Upper lobe of right lung (tissue), 1 donor: ENCODE results near the gene GPSM1. TPM values are rescaled to one million over a fixed set of nuclear protein-coding genes. Genes with fewer than 3 reads are reported as not detected.

Experiments used
- ATAC-seq: fragments of 200-7000 bp; cut with Tn5 transposase; one replicate; pipeline ENCODE4 v1.9.1; 2020; ENCODE audit warnings: mild to moderate bottlenecking, moderate library complexity
- DNase-seq: peaks from one replicate; pipeline ENCODE4 v3.0.0-alpha.2; 2020
- H3K27ac ChIP-seq: fragments of 200-600 bp; one replicate; pipeline ENCODE4 v1.8.0; 2022
- H3K27me3 ChIP-seq: fragments of 200-600 bp; one replicate; pipeline ENCODE4 v1.8.0; 2022; ENCODE audit warnings: mild to moderate bottlenecking
- H3K36me3 ChIP-seq: fragments of 200-600 bp; one replicate; pipeline ENCODE4 v1.8.0; 2022
- H3K4me1 ChIP-seq: fragments of 200-600 bp; one replicate; pipeline ENCODE4 v1.8.0; 2022
- H3K4me3 ChIP-seq: fragments of 200-600 bp; one replicate; pipeline ENCODE4 v1.8.0; 2022; ENCODE audit warnings: mild to moderate bottlenecking
- H3K9me3 ChIP-seq: fragments of 200-600 bp; one replicate; pipeline ENCODE4 v1.8.0; 2022
- intact Hi-C: fragments of 100-400 bp; cut with DNase I; formaldehyde crosslinking; loops from one replicate; pipeline ENCODE4 v1.11.0; 2022
- total RNA-seq: library from RNA; stranded (reverse); fragmentation: NEBNext Ultra II Directional; extraction: Animal tissue kit (Norgen Biotek cat#: 25700); gene quantifications from one replicate; pipeline ENCODE4 v1.2.1, GENCODE V29; 2021
- TF ChIP-seq, protein P1 (sequence below): fragments of 200-600 bp; IDR thresholded peaks from one replicate; pipeline ENCODE4 v1.8.0; 2022; ENCODE audit warnings: antibody characterized with exemption
- donor health status: DM: no; HTN: yes; CAD: no; lungs with severe emphysema.

The GPSM1 gene
- total RNA-seq, 1 donor from 2014 or later = 27.3 TPM

DNA sequence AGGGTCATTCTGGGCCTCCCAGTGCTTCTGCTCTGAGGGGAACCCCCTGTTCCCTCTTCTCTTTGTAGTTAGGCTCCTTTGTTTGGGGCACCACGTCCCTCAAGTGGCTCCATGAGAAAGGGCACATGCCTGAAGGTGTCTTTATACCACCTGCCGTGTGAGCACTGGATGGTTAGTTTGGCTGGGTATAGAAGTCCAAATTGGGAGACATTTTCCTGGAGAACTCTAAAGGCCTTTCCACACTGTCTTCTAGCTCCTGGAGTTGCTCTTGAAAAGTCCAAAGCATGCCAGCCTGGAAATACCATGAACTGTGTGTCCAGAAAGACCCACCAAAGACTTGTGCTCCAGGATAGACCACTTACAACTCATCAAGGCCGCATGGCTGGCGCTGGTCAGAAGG is 12.4 kb upstream of the GPSM1 start:
- TF ChIP-seq, protein P1, sequence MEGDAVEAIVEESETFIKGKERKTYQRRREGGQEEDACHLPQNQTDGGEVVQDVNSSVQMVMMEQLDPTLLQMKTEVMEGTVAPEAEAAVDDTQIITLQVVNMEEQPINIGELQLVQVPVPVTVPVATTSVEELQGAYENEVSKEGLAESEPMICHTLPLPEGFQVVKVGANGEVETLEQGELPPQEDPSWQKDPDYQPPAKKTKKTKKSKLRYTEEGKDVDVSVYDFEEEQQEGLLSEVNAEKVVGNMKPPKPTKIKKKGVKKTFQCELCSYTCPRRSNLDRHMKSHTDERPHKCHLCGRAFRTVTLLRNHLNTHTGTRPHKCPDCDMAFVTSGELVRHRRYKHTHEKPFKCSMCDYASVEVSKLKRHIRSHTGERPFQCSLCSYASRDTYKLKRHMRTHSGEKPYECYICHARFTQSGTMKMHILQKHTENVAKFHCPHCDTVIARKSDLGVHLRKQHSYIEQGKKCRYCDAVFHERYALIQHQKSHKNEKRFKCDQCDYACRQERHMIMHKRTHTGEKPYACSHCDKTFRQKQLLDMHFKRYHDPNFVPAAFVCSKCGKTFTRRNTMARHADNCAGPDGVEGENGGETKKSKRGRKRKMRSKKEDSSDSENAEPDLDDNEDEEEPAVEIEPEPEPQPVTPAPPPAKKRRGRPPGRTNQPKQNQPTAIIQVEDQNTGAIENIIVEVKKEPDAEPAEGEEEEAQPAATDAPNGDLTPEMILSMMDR = no peak
- no peaks in the 10 kb centered on the region for H3K4me1 ChIP-seq
- intact Hi-C loops = no loop called here
- no peaks in the 10 kb centered on the region for H3K36me3 ChIP-seq
- no peak overlapping the region for H3K27ac ChIP-seq
- H3K27me3 ChIP-seq = peaks cover 13% of the 10 kb centered on the region
- ATAC-seq = no peak
- no peaks in the 10 kb centered on the region for H3K9me3 ChIP-seq
- no peak for DNase-seq
- no peak overlapping the region for H3K4me3 ChIP-seq

GRCh38 chr9:136316271-136316751 is 11.0 kb upstream of the GPSM1 start:
- H3K36me3 ChIP-seq = no peaks in the 10 kb centered on the region
- intact Hi-C loops = no loop called here

GRCh38 chr9:136316896-136317676 is 10.3 kb upstream of the GPSM1 start:
- DNase-seq (no peak), ATAC-seq (no peak)
- Histone ChIP-seq H3K36me3 (no peaks in the 10 kb centered on the region), H3K9me3 (no peaks in the 10 kb centered on the region), H3K4me3 (no peak overlapping the region), H3K27ac (no peak overlapping the region), H3K27me3 (no peaks in the 10 kb centered on the region), H3K4me1 (no peaks in the 10 kb centered on the region)
- TF ChIP-seq, protein P1 = no peak
- intact Hi-C loops = no loop called here

More at GRCh38 chr9:136316271-136316751, 11.0 kb upstream of the GPSM1 start:
- Histone ChIP-seq H3K4me1 (no peaks in the 10 kb centered on the region), H3K27ac (no peak overlapping the region), H3K27me3 (peaks cover 1% of the 10 kb centered on the region), H3K9me3 (no peaks in the 10 kb centered on the region), H3K4me3 (no peak overlapping the region)
- TF ChIP-seq, protein P1 = no peak
- ATAC-seq = no peak
- no peak for DNase-seq

DNA sequence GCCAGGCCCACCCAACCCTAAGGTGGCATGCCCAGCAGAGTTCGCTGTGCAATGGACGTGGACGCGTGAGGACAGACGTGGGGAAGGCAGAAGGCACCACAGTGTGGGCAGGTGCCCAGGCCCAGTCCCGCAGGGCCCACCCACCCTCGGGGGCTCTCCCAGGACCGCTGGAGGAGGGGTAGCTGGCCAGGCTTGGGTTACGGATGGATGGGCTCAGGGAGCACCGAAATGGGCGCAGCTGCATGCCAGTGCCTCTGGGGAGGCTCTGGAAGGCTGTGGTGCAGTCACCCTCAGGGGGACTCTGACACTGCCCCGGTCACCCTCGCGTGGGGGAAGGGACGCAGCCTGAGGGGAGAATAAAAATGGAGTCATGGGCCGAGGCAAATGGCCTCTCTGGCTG is 9.6 kb upstream of the GPSM1 start:
- no peaks in the 10 kb centered on the region for H3K36me3 ChIP-seq
- no peaks in the 10 kb centered on the region for H3K27me3 ChIP-seq
- H3K27ac ChIP-seq = no peak overlapping the region
- H3K4me1 ChIP-seq = no peaks in the 10 kb centered on the region
- DNase-seq = no peak
- H3K9me3 ChIP-seq = no peaks in the 10 kb centered on the region
- no peak for ATAC-seq
- no peak overlapping the region for H3K4me3 ChIP-seq
- intact Hi-C loops = no loop called here
- TF ChIP-seq, protein P1 = no peak

DNA sequence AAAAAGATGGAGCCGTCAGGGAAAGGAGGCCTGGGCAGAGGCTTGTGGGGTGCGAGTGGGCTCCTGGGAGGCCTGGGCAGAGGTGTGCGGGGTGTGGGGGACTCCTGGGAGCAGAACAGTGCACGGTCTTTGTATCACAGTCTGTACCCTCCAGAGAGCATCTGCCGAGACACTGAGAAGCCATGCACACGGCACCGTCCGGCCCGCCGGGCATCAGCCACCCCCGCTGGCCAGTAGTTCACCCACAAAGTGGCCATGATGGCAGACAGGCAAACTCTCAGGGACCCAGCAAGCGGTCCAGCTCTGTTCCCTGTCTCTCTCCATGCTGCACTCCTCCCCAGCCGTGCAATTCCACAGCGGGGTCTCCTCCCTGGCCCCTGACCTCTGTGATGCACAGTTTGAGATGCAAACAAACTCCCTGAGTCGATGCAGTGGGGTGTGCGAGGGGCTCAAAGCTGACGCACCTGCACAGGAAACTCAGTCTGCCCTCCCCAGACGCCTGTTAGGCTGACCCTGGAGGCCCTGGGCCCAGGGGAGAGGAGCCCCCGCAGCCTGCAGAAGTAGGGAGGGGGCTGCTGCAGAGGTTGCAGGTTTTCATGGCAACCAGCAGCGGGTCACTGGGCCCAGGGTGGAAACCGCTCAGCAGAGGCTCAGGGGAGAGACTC is 9.1 kb upstream of the GPSM1 start:
- Histone ChIP-seq H3K27me3 (no peaks in the 10 kb centered on the region), H3K9me3 (no peaks in the 10 kb centered on the region), H3K36me3 (no peaks in the 10 kb centered on the region), H3K4me3 (no peak overlapping the region), H3K27ac (no peak overlapping the region), H3K4me1 (no peaks in the 10 kb centered on the region)
- intact Hi-C loops = no loop called here
- no peak for DNase-seq
- TF ChIP-seq, protein P1 = no peak
- no peak for ATAC-seq
